B cell (primary cell): Measurements from ENCODE around the gene SDF2L1. TPM values are rescaled to one million over a fixed set of nuclear protein-coding genes. Genes with fewer than 3 reads are reported as not detected.
"Not testable (repeated sequence)": the region's sequence is repeated elsewhere in the genome, so short reads cannot be mapped to it uniquely, and the experiment has no call there.

Source experiments
- ATAC-seq: fragments of 200-7000 bp; cut with Tn5 transposase; one replicate; pipeline ENCODE4 v1.10.0; 2021; ENCODE audit warnings: low read depth, mild to moderate bottlenecking, moderate number of reproducible peaks, moderate library complexity
- CTCF ChIA-PET: fragments of 350-600 bp; sonication (Branson Sonifier 250); formaldehyde crosslinking; loops from one replicate; lab custom pipeline; 2021; ENCODE audit warnings: antibody characterized with exemption, inconsistent platforms; lab: Charles Lee
- POLR2A ChIA-PET: fragments of 350-600 bp; sonication (Branson Sonifier 250); formaldehyde crosslinking; loops from one replicate; lab custom pipeline; 2021; ENCODE audit warnings: antibody characterized with exemption; lab: Charles Lee
- DNase-seq: peaks from one replicate; pipeline ENCODE4 v3.0.0; 2013
- H2AFZ ChIP-seq: 2 replicates; pipeline ENCODE4 v1.6.1; 2012; ENCODE audit warnings: mild to moderate bottlenecking, low read depth, low read length; ENCODE audit not compliant: insufficient read depth, poor library complexity, severe bottlenecking
- H3K27ac ChIP-seq, 2 donors: 1 replicate in 1 of 2; 2 replicates in 1 of 2; pipeline ENCODE4 v1.5.1; 2012 to 2013; ENCODE audit warnings: low read length in 2 of 2, mild to moderate bottlenecking in 2 of 2, moderate library complexity in 1 of 2
- H3K27me3 ChIP-seq, 4 experiments: fragments of 200-600 bp in 1 of 4; sonication (generic) in 1 of 4; replicated peaks in 1 of 4; 1 replicate in 2 of 4; 2 replicates in 2 of 4; pipeline versions ENCODE4 v1.6.1 to v1.7.0; 2013 to 2016; ENCODE audit warnings: low read length in 3 of 4, mild to moderate bottlenecking in 2 of 4, mixed read lengths in 1 of 4, moderate library complexity in 1 of 4; ENCODE audit not compliant: insufficient read depth in 4 of 4, control insufficient read depth in 3 of 4; ENCODE audit errors: control extremely low read depth in 1 of 4
- H3K36me3 ChIP-seq, 2 experiments: replicated peaks in 1 of 2; 1 replicate in 1 of 2; 2 replicates in 1 of 2; pipeline versions ENCODE4 v1.6.1 to v1.7.1; 2013; ENCODE audit warnings: low read length in 1 of 2; ENCODE audit not compliant: insufficient read depth in 2 of 2, control insufficient read depth in 1 of 2; ENCODE audit errors: control extremely low read depth in 1 of 2, extremely low read depth in 1 of 2
- H3K4me1 ChIP-seq, 2 donors: fragments of 200-600 bp in 1 of 2; sonication (generic) in 1 of 2; 1 replicate in 1 of 2; 2 replicates in 1 of 2; pipeline versions ENCODE4 v1.5.1 to v1.6.1; 2013 to 2017; ENCODE audit warnings: low read length in 2 of 2; ENCODE audit not compliant: control insufficient read depth in 2 of 2, insufficient read depth in 2 of 2
- H3K4me2 ChIP-seq: replicated peaks from 2 replicates; pipeline ENCODE3; 2012; ENCODE audit warnings: mild to moderate bottlenecking, low read depth, low read length; ENCODE audit not compliant: poor library complexity, severe bottlenecking
- H3K4me3 ChIP-seq, 5 experiments: fragments of 200-600 bp in 1 of 5; sonication (generic) in 1 of 5; 1 replicate in 3 of 5; 2 replicates in 2 of 5; pipeline versions ENCODE4 v1.5.1 to v1.7.0; 2011 to 2016; ENCODE audit warnings: low read length in 4 of 5, mild to moderate bottlenecking in 4 of 5, low read depth in 2 of 5, control low read depth in 1 of 5, moderate library complexity in 1 of 5; ENCODE audit not compliant: insufficient read depth in 1 of 5; ENCODE audit errors: control extremely low read depth in 1 of 5, extremely low read depth in 1 of 5
- H3K79me2 ChIP-seq: fragments of 200-600 bp; sonication (generic); one replicate; pipeline ENCODE4 v1.6.0; 2016; ENCODE audit warnings: low read length; ENCODE audit not compliant: control insufficient read depth, insufficient read depth
- H3K9ac ChIP-seq: fragments of 200-600 bp; sonication (generic); 2 replicates; pipeline ENCODE4 v1.6.1; 2017; ENCODE audit warnings: mild to moderate bottlenecking, low read length, moderate library complexity
- H3K9me3 ChIP-seq, 3 donors: one replicate each; pipeline versions ENCODE4 v1.6.1 to v1.7.1; 2013; ENCODE audit warnings: low read length in 2 of 3; ENCODE audit not compliant: control insufficient read depth in 2 of 3, insufficient read depth in 1 of 3; ENCODE audit errors: control extremely low read depth in 1 of 3
- H4K20me1 ChIP-seq: 2 replicates; pipeline ENCODE4 v1.6.0; 2012; ENCODE audit warnings: mild to moderate bottlenecking, low read length; ENCODE audit not compliant: insufficient read depth, control insufficient read depth, poor library complexity, severe bottlenecking
- H3K27ac Mint-ChIP-seq: one replicate; pipeline ENCODE4 v1.8.0; 2021; ENCODE audit warnings: mixed read lengths
- H3K27me3 Mint-ChIP-seq: one replicate; pipeline ENCODE4 v1.8.0; 2021; ENCODE audit warnings: mixed read lengths
- H3K4me1 Mint-ChIP-seq: one replicate; pipeline ENCODE4 v1.8.0; 2021; ENCODE audit warnings: mixed read lengths
- H3K4me3 Mint-ChIP-seq: one replicate; pipeline ENCODE4 v1.8.0; 2021; ENCODE audit warnings: mixed read lengths
- H3K9me3 Mint-ChIP-seq: one replicate; pipeline ENCODE4 v1.8.0; 2022; ENCODE audit warnings: mixed read lengths; ENCODE audit not compliant: insufficient read depth
- EZH2 ChIP-seq: IDR thresholded peaks from 2 replicates; pipeline ENCODE4 v1.6.1; 2012; ENCODE audit warnings: borderline replicate concordance, low read depth, mild to moderate bottlenecking, moderate library complexity, low read length; ENCODE audit not compliant: insufficient read depth, poor library complexity, severe bottlenecking
- WGBS: methylation state at CpG from one replicate; pipeline ENCODE4 v1.1.5; 2013; ENCODE audit warnings: missing lambda C conversion rate; ENCODE audit not compliant: insufficient coverage; 5-methylcytosine and 5-hydroxymethylcytosine counted together
- intact Hi-C: fragments of 100-400 bp; cut with micrococcal nuclease; formaldehyde crosslinking; loops from one replicate; pipeline ENCODE4 v1.10.0; 2022
- polyA plus RNA-seq: library from polyadenylated mRNA; depleted of rRNA; stranded (reverse); fragments of >200 nt; gene quantifications from 2 replicates; pipeline ENCODE4 v1.2.3, GENCODE V29; 2012
- total RNA-seq, 2 donors: library from RNA; stranded (reverse); fragments of 120-200 nt in 1 of 2; gene quantifications; 1 replicate in 1 of 2; 2 replicates in 1 of 2; pipeline versions ENCODE4 v1.2.3 to v1.2.4, GENCODE V29; 2013 to 2022
- TF ChIP-seq, protein P1 (sequence below): fragments of 200-600 bp; IDR thresholded peaks from one replicate; pipeline ENCODE4 v1.8.0; 2022; ENCODE audit warnings: antibody characterized with exemption, mild to moderate bottlenecking

SDF2L1 gene
- total and polyA plus RNA-seq, 2 donors (not counting 1 experiment from before 2014, with no cell fraction given) = 15.2 to 23.5 TPM

DNA sequence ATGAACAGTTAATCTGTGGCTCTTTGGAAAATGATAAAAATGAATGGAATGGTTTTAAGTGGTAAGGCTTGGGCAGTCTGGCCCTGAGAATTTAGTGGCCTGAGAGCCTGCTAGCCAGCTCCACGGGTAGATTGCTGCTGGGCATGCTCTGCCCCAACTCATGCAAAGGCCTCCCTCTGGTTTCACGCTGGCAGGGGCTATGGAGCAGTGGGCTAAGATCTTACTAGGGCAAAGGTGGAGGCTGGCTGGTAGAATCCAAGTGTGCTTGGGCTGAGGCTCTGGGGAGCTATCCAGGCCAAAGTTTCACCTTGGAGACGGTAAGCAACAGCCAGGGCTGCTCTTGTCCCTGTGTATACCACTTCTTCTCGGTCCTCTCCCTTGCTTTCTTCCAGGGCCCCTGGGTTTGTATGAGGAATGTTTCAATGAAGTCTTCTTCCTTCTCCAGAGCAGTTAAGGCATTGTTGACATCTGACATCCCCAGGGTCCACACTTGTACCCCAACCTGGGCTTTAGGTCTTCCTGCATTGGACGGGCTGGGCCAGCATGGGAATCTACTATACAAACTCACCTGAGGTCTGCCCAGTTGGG lies 47.1 kb upstream of the SDF2L1 start:
- Histone ChIP-seq H3K79me2 (peaks cover 99% of the 10 kb centered on the region), H3K4me2 (no peak overlapping the region), H4K20me1 (peaks cover 100% of the 10 kb centered on the region), H3K9me3 (peaks cover 0 to 5% (median 0%) of the 10 kb centered on the region in 3 donors), H3K27me3 (no peaks in the 10 kb centered on the region), H3K36me3 (peaks cover 0 to 61% of the 10 kb centered on the region in 2 experiments), H3K27ac (no peak overlapping the region), H2AFZ (no peak overlapping the region), H3K4me3 (no peak overlapping the region), H3K9ac (no peak overlapping the region), H3K4me1 (peaks cover 16 to 23% of the 10 kb centered on the region in 2 donors)
- Mint-ChIP-seq H3K9me3 (no peaks in the 10 kb centered on the region), H3K4me1 (peaks cover 52% of the 10 kb centered on the region), H3K27ac (no peak overlapping the region), H3K27me3 (no peaks in the 10 kb centered on the region), H3K4me3 (no peak overlapping the region)
- intact Hi-C loops = no loop called here
- DNase-seq (no peak), ATAC-seq (no peak)
- WGBS = 97% methylated on average over 4 of the region's 5 CpGs
- no peak for TF ChIP-seq EZH2
- TF ChIP-seq, protein P1, sequence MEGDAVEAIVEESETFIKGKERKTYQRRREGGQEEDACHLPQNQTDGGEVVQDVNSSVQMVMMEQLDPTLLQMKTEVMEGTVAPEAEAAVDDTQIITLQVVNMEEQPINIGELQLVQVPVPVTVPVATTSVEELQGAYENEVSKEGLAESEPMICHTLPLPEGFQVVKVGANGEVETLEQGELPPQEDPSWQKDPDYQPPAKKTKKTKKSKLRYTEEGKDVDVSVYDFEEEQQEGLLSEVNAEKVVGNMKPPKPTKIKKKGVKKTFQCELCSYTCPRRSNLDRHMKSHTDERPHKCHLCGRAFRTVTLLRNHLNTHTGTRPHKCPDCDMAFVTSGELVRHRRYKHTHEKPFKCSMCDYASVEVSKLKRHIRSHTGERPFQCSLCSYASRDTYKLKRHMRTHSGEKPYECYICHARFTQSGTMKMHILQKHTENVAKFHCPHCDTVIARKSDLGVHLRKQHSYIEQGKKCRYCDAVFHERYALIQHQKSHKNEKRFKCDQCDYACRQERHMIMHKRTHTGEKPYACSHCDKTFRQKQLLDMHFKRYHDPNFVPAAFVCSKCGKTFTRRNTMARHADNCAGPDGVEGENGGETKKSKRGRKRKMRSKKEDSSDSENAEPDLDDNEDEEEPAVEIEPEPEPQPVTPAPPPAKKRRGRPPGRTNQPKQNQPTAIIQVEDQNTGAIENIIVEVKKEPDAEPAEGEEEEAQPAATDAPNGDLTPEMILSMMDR = no peak
- ChIA-PET POLR2A (no interaction called here), CTCF (no interaction called here)

DNA sequence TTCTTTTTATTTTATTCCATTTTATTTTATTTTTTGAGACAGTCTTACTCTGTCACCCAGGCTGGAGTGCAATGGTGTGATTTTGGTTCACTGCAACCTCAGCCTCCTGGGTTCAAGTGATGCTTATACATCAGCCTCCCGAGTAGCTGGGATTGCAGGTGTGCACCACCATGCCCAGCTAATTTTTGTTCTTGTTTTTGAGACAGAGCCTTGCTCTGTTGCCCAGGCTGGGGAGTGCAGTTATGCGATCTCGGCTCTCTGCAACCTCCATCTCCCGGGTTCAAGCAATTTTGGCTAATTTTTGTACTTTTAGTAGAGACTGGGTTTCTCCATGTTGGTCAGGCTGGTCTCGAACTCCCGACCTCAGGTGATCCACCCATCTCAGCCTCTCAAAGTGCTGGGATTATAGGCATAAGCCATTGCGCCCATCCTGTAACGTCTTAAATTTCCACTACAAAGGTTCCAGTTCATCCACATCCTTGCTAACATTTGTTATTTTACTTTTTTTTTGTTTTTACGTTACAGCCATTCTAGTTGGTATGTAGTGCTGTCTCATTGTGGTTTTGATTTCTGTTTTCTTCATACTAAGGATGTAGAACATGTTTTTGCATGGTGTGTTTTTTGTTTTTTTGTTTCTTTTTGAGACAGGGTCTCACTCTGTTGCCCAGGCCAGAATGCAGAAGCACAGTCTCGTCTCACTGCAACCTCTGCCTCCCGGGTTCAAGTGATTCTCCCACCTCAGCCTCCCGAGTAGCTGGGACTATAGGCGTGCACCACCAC lies 45.6 kb upstream of the SDF2L1 start:
- 96% methylated on average over 9 of the region's 13 CpGs for WGBS
- intact Hi-C loops, H3K9me3 ChIP-seq, H3K27me3 Mint-ChIP-seq, H3K4me3 ChIP-seq, H3K27ac Mint-ChIP-seq, H3K4me1 ChIP-seq, H3K9me3 Mint-ChIP-seq, H3K27me3 ChIP-seq, ATAC-seq, POLR2A ChIA-PET, H3K4me3 Mint-ChIP-seq, H3K27ac ChIP-seq, DNase-seq, H2AFZ ChIP-seq, H3K9ac ChIP-seq, H3K4me2 ChIP-seq: not testable (repeated sequence)
- Histone ChIP-seq H3K79me2 (peaks cover 99% of the 10 kb centered on the region), H3K36me3 (peaks cover 0 to 55% of the 10 kb centered on the region in 2 experiments), H4K20me1 (peaks cover 93% of the 10 kb centered on the region)
- peaks cover 42% of the 10 kb centered on the region for H3K4me1 Mint-ChIP-seq
- CTCF ChIA-PET = interaction anchor here (2.2 kb wide), 1 partner anchor 32 kb away, joined by 6 read pairs; no protein-coding TSS in a partner anchor
